WERI-Rb-1 (cell line): ENCODE results near the gene EML5.

Source experiments
- DNase-seq: peaks from one replicate; pipeline ENCODE4 v3.0.0-alpha.2; 2020
- H3K27ac ChIP-seq: fragments of 250-450 bp; sonication (Bioruptor Pico); 2 replicates; pipeline ENCODE4 v1.5.1; 2020; ENCODE audit warnings: mild to moderate bottlenecking, moderate library complexity
- H3K27me3 ChIP-seq: fragments of 250-450 bp; sonication (Bioruptor Pico); 2 replicates; pipeline ENCODE4 v1.5.1; 2021; ENCODE audit warnings: mild to moderate bottlenecking, low read depth, moderate library complexity; ENCODE audit not compliant: insufficient read depth, severe bottlenecking
- H3K36me3 ChIP-seq: fragments of 250-450 bp; sonication (Bioruptor Pico); 2 replicates; pipeline ENCODE4 v1.5.1; 2020; ENCODE audit warnings: mild to moderate bottlenecking, moderate library complexity
- H3K4me3 ChIP-seq: 2 replicates; pipeline ENCODE4 v1.5.1; 2011; ENCODE audit warnings: low read depth, mild to moderate bottlenecking, control low read depth, low read length
- H3K9me3 ChIP-seq: fragments of 250-450 bp; sonication (Bioruptor Pico); 2 replicates; pipeline ENCODE4 v1.5.1; 2021; ENCODE audit warnings: mild to moderate bottlenecking, moderate library complexity; ENCODE audit not compliant: severe bottlenecking
- TF ChIP-seq, protein P1 (sequence below): IDR thresholded peaks from 2 replicates; pipeline ENCODE4 v1.5.1; 2011; ENCODE audit warnings: low read depth, mild to moderate bottlenecking, control low read depth, inconsistent platforms, low read length

Gene EML5

GRCh38 chr14:88660056-88660455 lies 132.7 kb downstream of the EML5 start:
- Histone ChIP-seq H3K4me3 (no peak overlapping the region), H3K9me3 (no peaks in the 10 kb centered on the region), H3K27ac (no peak overlapping the region), H3K36me3 (peaks cover 40% of the 10 kb centered on the region), H3K27me3 (no peaks in the 10 kb centered on the region)
- no peak for DNase-seq
- TF ChIP-seq, protein P1, sequence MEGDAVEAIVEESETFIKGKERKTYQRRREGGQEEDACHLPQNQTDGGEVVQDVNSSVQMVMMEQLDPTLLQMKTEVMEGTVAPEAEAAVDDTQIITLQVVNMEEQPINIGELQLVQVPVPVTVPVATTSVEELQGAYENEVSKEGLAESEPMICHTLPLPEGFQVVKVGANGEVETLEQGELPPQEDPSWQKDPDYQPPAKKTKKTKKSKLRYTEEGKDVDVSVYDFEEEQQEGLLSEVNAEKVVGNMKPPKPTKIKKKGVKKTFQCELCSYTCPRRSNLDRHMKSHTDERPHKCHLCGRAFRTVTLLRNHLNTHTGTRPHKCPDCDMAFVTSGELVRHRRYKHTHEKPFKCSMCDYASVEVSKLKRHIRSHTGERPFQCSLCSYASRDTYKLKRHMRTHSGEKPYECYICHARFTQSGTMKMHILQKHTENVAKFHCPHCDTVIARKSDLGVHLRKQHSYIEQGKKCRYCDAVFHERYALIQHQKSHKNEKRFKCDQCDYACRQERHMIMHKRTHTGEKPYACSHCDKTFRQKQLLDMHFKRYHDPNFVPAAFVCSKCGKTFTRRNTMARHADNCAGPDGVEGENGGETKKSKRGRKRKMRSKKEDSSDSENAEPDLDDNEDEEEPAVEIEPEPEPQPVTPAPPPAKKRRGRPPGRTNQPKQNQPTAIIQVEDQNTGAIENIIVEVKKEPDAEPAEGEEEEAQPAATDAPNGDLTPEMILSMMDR: no peak

- Histone ChIP-seq H3K4me3 (no peak overlapping the region), H3K27ac (no peak overlapping the region), H3K27me3 (no peaks in the 10 kb centered on the region), H3K36me3 (peaks cover 17% of the 10 kb centered on the region), H3K9me3 (no peaks in the 10 kb centered on the region)
- no peak for DNase-seq
- TF ChIP-seq, protein P1: no peak
Measured at GRCh38 chr14:88639221-88639620, 153.5 kb downstream of the EML5 start.

DNA sequence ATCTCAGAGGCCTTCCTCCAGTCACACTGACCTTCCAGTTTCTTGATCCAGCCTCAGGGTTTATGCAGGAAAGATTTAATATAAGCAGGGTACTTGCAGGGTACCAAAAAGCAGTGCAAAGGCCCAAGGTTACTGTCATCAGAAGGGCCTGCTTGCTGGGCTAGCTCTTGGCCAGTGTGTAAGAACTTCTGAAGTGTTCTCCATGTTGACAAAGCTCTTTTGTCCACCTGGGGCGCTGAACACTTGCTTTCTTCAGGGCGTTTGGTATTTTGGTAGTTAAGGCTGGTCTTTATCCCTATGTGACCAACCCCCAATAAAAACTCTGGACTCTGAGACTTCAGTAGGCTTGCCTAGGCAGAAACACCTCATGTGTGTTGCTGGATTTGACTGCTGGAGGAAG lies 160.2 kb downstream of the EML5 start:
- H3K9me3 ChIP-seq: no peaks in the 10 kb centered on the region
- TF ChIP-seq, protein P1: no peak
- H3K36me3 ChIP-seq: peaks cover 12% of the 10 kb centered on the region
- no peak overlapping the region for H3K27ac ChIP-seq
- H3K4me3 ChIP-seq: no peak overlapping the region
- DNase-seq: no peak
- no peaks in the 10 kb centered on the region for H3K27me3 ChIP-seq

DNA sequence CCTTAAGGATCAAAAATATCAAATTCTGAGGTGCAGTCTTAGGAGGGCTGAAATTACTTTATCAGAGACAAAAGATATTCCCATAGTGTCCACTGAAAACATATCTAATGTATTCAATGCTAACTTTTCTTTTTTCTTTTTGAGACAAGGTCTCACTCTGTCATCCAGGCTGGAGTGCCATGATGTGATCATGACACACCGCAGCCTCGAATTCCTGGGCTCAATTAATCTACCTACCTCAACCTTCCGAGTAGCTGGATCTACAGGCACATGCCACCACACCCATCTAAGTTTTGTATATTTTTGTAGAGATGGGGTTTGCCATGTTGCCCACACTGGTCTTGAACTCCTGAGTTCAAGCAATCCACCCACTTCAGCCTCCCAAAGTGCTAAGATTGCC lies 161.7 kb downstream of the EML5 start:
- no peak for DNase-seq
- TF ChIP-seq, protein P1: no peak
- no peak overlapping the region for H3K4me3 ChIP-seq
- H3K27ac ChIP-seq: no peak overlapping the region
- no peaks in the 10 kb centered on the region for H3K9me3 ChIP-seq
- no peaks in the 10 kb centered on the region for H3K27me3 ChIP-seq
- peaks cover 12% of the 10 kb centered on the region for H3K36me3 ChIP-seq

DNA sequence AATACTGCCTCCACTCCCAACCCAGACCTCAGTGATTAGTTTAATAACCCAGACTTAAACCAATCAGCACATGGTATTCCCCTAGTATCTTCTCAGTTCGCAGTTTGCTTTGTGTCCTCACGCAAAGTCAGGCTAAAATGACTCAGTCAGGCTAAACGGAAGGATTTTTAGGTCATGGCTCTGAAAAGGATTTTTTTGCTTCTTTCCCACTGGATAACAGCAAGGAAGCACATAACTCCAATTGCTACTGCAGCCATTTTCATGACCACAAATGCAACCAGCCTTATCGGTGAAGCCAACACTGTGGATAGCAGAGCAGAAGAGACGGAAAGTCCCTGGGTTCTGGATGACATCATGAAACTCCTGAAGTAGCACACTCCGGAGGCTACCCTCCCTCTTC lies 162.2 kb downstream of the EML5 start:
- Histone ChIP-seq H3K27me3 (no peaks in the 10 kb centered on the region), H3K9me3 (no peaks in the 10 kb centered on the region), H3K36me3 (peaks cover 13% of the 10 kb centered on the region), H3K27ac (no peak overlapping the region), H3K4me3 (no peak overlapping the region)
- TF ChIP-seq, protein P1: no peak
- DNase-seq: no peak

DNA sequence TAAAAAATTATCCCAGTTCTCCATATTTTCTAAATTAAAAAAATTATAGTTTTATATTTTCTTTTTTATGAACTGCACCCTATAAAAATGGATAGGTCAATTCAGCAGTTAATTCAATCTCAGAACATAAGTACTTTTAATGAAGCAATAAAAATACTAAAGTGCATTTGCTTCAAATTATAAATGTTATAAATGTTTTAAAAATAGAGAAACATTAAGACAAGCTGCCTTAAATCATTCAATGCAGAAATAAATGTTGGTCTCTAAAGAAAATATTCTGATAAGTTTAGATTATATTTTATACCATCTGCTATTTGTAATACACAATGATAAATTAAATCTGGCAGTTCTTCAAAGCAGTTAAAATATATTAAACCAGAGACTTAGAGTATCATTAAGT lies 164.3 kb downstream of the EML5 start:
- Histone ChIP-seq H3K9me3 (no peaks in the 10 kb centered on the region), H3K36me3 (peaks cover 24% of the 10 kb centered on the region), H3K27me3 (no peaks in the 10 kb centered on the region), H3K4me3 (no peak overlapping the region), H3K27ac (no peak overlapping the region)
- no peak for DNase-seq
- TF ChIP-seq, protein P1: no peak
